Endothelial cell of umbilical vein (primary cell): Measurements from ENCODE around the gene WLS. TPM values are rescaled to one million over a fixed set of nuclear protein-coding genes. Genes with fewer than 3 reads are reported as not detected.

Experiments
- BruUV-seq: library from RNA; stranded (reverse); fragments of 400-500 nt; replicated peaks from 2 replicates; lab custom pipeline; 2021; lab: Mats Ljungman, UMichigan
- CTCF ChIA-PET: fragments of 300-600, 350-600 bp; sonication (Branson Sonifier 250); formaldehyde crosslinking; loops from one replicate; lab custom pipeline; 2021; ENCODE audit warnings: antibody characterized with exemption, inconsistent platforms; lab: Charles Lee
- POLR2A ChIA-PET: fragments of 300-600, 350-600 bp; sonication (Branson Sonifier 250); formaldehyde crosslinking; loops from one replicate; lab custom pipeline; 2021; ENCODE audit warnings: antibody characterized with exemption, inconsistent platforms; lab: Charles Lee
- DNase-seq: peaks from one replicate; pipeline ENCODE4 v3.0.0-alpha.2; 2011; ENCODE audit warnings: low read depth, low spot score
- FAIRE-seq: peaks from 2 replicates; lab custom pipeline; 2011; peaks lifted over from hg19 to GRCh38; lab: Jason Lieb, UNC
- H2AFZ ChIP-seq: 2 replicates; pipeline ENCODE4 v1.6.0; 2012; ENCODE audit warnings: low read depth, low read length, control low read depth, inconsistent platforms
- H3K27ac ChIP-seq: 2 replicates; pipeline ENCODE4 v1.5.1; 2011; ENCODE audit warnings: low read depth, mild to moderate bottlenecking, control low read depth, low read length, moderate library complexity; ENCODE audit not compliant: insufficient read depth
- H3K27me3 ChIP-seq, 2 experiments: 2 replicates each; pipeline versions ENCODE4 v1.6.0 to v1.6.1; 2011; ENCODE audit warnings: low read length in 2 of 2, mixed read lengths in 1 of 2; ENCODE audit not compliant: control insufficient read depth in 2 of 2, insufficient read depth in 2 of 2
- H3K36me3 ChIP-seq, 2 experiments: 2 replicates in 1 of 2; 3 replicates in 1 of 2; pipeline ENCODE4 v1.5.1; 2011; ENCODE audit warnings: low read length in 2 of 2, mild to moderate bottlenecking in 1 of 2, moderate library complexity in 1 of 2; ENCODE audit not compliant: control insufficient read depth in 2 of 2, insufficient read depth in 2 of 2; ENCODE audit errors: extremely low read depth in 1 of 2
- H3K4me1 ChIP-seq: 3 replicates; pipeline ENCODE4 v1.5.1; 2011; ENCODE audit warnings: mild to moderate bottlenecking, low read length; ENCODE audit not compliant: control insufficient read depth, insufficient read depth; ENCODE audit errors: extremely low read depth
- H3K4me2 ChIP-seq: 2 replicates; pipeline ENCODE4 v1.6.1; 2011; ENCODE audit warnings: low read length, control low read depth, mixed read lengths; ENCODE audit not compliant: insufficient read depth
- H3K4me3 ChIP-seq, 3 experiments: fragments of 200-600 bp in 1 of 3; sonication (generic), shearing (Covaris generic) in 1 of 3; replicated peaks in 1 of 3; 2 replicates each; pipeline ENCODE4 v1.5.1; 2011 to 2016; ENCODE audit warnings: control low read depth in 3 of 3, low read length in 3 of 3, mild to moderate bottlenecking in 2 of 3, inconsistent platforms in 1 of 3, low read depth in 1 of 3, moderate library complexity in 1 of 3; ENCODE audit not compliant: insufficient read depth in 1 of 3
- H3K79me2 ChIP-seq: 2 replicates; pipeline ENCODE4 v1.6.0; 2012; ENCODE audit warnings: low read length, inconsistent platforms; ENCODE audit not compliant: control insufficient read depth, insufficient read depth
- H3K9ac ChIP-seq: replicated peaks from 2 replicates; pipeline ENCODE3; 2011; ENCODE audit warnings: low read length, control low read depth; ENCODE audit not compliant: insufficient read depth; ENCODE audit errors: extremely low read depth
- H3K9me1 ChIP-seq: replicated peaks from 3 replicates; pipeline ENCODE4 v1.6.0; 2011; ENCODE audit warnings: mild to moderate bottlenecking, low read length; ENCODE audit not compliant: control insufficient read depth, insufficient read depth; ENCODE audit errors: extremely low read depth
- H3K9me3 ChIP-seq: replicated peaks from 2 replicates; pipeline ENCODE4 v1.5.1; 2012; ENCODE audit warnings: low read length, inconsistent platforms; ENCODE audit not compliant: control insufficient read depth, insufficient read depth
- H4K20me1 ChIP-seq: replicated peaks from 2 replicates; pipeline ENCODE3; 2011; ENCODE audit warnings: mild to moderate bottlenecking, low read length; ENCODE audit not compliant: control insufficient read depth, insufficient read depth; ENCODE audit errors: extremely low read depth
- CTCF ChIP-seq, 2 donors: IDR thresholded peaks; 1 replicate in 1 of 2; 2 replicates in 1 of 2; pipeline ENCODE4 v1.5.1; 2011; ENCODE audit warnings: low read length in 2 of 2, mild to moderate bottlenecking in 2 of 2, moderate library complexity in 2 of 2, control low read depth in 1 of 2, inconsistent platforms in 1 of 2, low read depth in 1 of 2; ENCODE audit not compliant: insufficient read depth in 1 of 2; ENCODE audit errors: extremely low read depth in 1 of 2
- EZH2 ChIP-seq: IDR thresholded peaks from 2 replicates; pipeline ENCODE4 v1.6.1; 2012; ENCODE audit warnings: borderline replicate concordance, low read depth, mild to moderate bottlenecking, moderate library complexity, low read length, inconsistent platforms; ENCODE audit not compliant: severe bottlenecking
- FOS ChIP-seq: IDR thresholded peaks from 2 replicates; pipeline ENCODE4 v1.6.1; 2011; ENCODE audit warnings: mild to moderate bottlenecking, low read length, moderate library complexity, borderline replicate concordance; ENCODE audit not compliant: insufficient read depth
- GATA2 ChIP-seq: IDR thresholded peaks from 2 replicates; pipeline ENCODE4 v1.7.0; 2011; ENCODE audit warnings: low read depth, mild to moderate bottlenecking, moderate library complexity, mixed read lengths, low read length; ENCODE audit not compliant: insufficient read length, insufficient read depth
- JUN ChIP-seq: IDR thresholded peaks from 2 replicates; pipeline ENCODE4 v1.6.1; 2011; ENCODE audit warnings: borderline replicate concordance, low read depth; ENCODE audit not compliant: insufficient read length, insufficient read depth
- MAX ChIP-seq: IDR thresholded peaks from 2 replicates; pipeline ENCODE4 v1.6.1; 2011; ENCODE audit not compliant: insufficient read depth, insufficient read length
- MYC ChIP-seq: IDR thresholded peaks from one replicate; pipeline ENCODE4 v1.6.1; 2011; ENCODE audit warnings: mild to moderate bottlenecking, low read depth, low read length
- POLR2A ChIP-seq: IDR thresholded peaks from 2 replicates; pipeline ENCODE4 v1.6.1; 2012; ENCODE audit warnings: low read depth, mild to moderate bottlenecking, control low read depth, low read length
- POLR2AphosphoS5 ChIP-seq: IDR thresholded peaks from 2 replicates; pipeline ENCODE4 v1.6.1; 2012; ENCODE audit warnings: low read depth, mild to moderate bottlenecking, control low read depth, low read length, moderate library complexity; ENCODE audit not compliant: insufficient read depth
- dilution Hi-C: fragments of 300-500 bp; cut with MboI; formaldehyde crosslinking; loops from one replicate; pipeline ENCODE4 v1.15.0; 2019; ENCODE audit warnings: low sequenced_read_pairs; ENCODE audit not compliant: extremely low pct_ligation_motif_present
- intact Hi-C: fragments of 100-400 bp; cut with micrococcal nuclease; formaldehyde crosslinking; loops from one replicate; pipeline ENCODE4 v1.10.0; 2022
- polyA plus RNA-seq, 4 experiments: library from polyadenylated mRNA; depleted of rRNA in 3 of 4; stranded (reverse) in 3 of 4; unstranded in 1 of 4; fragments of >200 nt; gene quantifications; 2 replicates each; pipeline versions ENCODE4 v1.2.1 to v1.2.3, GENCODE V29; 2011 to 2012; ENCODE audit warnings: missing spikeins in 1 of 4
- total RNA-seq: library from RNA; stranded (reverse); gene quantifications from 2 replicates; pipeline ENCODE4 v1.2.3, GENCODE V29; 2021

WLS gene
- total and polyA plus RNA-seq, 2 donors (not counting 3 experiments of a cell fraction or from before 2014, with no cell fraction given): 121 to 199 TPM

GRCh38 chr1:68201546-68202238 is 30.6 kb downstream of the WLS start:
- BruUV-seq: no TSS peak
- ChIA-PET CTCF (interaction anchor here (0.8 to 2.2 kb wide), 9 partner anchors 9 to 241 kb away, joined by 3 to 6 read pairs (median 5); no protein-coding TSS in a partner anchor), POLR2A (no interaction called here)
- Histone ChIP-seq H3K4me1 (peaks cover 44% of the 10 kb centered on the region), H3K27ac (no peak overlapping the region), H3K9me1 (no peaks in the 10 kb centered on the region), H3K27me3 (no peaks in the 10 kb centered on the region), H4K20me1 (no peaks in the 10 kb centered on the region), H3K4me3 (no peak overlapping the region), H3K36me3 (no peaks in the 10 kb centered on the region), H3K79me2 (peaks cover 72% of the 10 kb centered on the region), H3K4me2 (no peak overlapping the region), H3K9ac (no peak overlapping the region), H3K9me3 (no peaks in the 10 kb centered on the region), H2AFZ (no peak overlapping the region)
- no peak for DNase-seq
- dilution Hi-C loops (no loop called here), intact Hi-C loops (no loop called here)
- no peak for TF ChIP-seq POLR2AphosphoS5
- no peak for TF ChIP-seq EZH2
- no peak for TF ChIP-seq CTCF (IDR thresholded peaks at IDR 0.05; ENCODE audit: extremely low read depth in 1 of 2, insufficient read depth in 1 of 2, low read depth in 1 of 2, low read length in 2 of 2)
- TF ChIP-seq MYC: no peak
- TF ChIP-seq JUN: no peak
- no peak for TF ChIP-seq MAX
- TF ChIP-seq POLR2A: no peak
- TF ChIP-seq GATA2: no peak
- TF ChIP-seq FOS: no peak
- FAIRE-seq: no peak
